NCI-H2196 (cell line): ENCODE data around the gene NPHP3.
"Not testable (repeated sequence)": the region's sequence is repeated elsewhere in the genome, so short reads cannot be mapped to it uniquely, and the experiment has no call there.

Experiments
- DNase-seq: peaks from one replicate; lab custom pipeline; 2025; ENCODE audit not compliant: unreplicated experiment; lab: John Stamatoyannopoulos, UW

Gene NPHP3, protein sequence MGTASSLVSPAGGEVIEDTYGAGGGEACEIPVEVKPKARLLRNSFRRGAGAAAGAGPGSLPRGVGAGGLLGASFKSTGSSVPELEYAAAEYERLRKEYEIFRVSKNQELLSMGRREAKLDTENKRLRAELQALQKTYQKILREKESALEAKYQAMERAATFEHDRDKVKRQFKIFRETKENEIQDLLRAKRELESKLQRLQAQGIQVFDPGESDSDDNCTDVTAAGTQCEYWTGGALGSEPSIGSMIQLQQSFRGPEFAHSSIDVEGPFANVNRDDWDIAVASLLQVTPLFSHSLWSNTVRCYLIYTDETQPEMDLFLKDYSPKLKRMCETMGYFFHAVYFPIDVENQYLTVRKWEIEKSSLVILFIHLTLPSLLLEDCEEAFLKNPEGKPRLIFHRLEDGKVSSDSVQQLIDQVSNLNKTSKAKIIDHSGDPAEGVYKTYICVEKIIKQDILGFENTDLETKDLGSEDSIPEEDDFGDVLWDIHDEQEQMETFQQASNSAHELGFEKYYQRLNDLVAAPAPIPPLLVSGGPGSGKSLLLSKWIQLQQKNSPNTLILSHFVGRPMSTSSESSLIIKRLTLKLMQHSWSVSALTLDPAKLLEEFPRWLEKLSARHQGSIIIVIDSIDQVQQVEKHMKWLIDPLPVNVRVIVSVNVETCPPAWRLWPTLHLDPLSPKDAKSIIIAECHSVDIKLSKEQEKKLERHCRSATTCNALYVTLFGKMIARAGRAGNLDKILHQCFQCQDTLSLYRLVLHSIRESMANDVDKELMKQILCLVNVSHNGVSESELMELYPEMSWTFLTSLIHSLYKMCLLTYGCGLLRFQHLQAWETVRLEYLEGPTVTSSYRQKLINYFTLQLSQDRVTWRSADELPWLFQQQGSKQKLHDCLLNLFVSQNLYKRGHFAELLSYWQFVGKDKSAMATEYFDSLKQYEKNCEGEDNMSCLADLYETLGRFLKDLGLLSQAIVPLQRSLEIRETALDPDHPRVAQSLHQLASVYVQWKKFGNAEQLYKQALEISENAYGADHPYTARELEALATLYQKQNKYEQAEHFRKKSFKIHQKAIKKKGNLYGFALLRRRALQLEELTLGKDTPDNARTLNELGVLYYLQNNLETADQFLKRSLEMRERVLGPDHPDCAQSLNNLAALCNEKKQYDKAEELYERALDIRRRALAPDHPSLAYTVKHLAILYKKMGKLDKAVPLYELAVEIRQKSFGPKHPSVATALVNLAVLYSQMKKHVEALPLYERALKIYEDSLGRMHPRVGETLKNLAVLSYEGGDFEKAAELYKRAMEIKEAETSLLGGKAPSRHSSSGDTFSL (N-terminal part only)

DNA sequence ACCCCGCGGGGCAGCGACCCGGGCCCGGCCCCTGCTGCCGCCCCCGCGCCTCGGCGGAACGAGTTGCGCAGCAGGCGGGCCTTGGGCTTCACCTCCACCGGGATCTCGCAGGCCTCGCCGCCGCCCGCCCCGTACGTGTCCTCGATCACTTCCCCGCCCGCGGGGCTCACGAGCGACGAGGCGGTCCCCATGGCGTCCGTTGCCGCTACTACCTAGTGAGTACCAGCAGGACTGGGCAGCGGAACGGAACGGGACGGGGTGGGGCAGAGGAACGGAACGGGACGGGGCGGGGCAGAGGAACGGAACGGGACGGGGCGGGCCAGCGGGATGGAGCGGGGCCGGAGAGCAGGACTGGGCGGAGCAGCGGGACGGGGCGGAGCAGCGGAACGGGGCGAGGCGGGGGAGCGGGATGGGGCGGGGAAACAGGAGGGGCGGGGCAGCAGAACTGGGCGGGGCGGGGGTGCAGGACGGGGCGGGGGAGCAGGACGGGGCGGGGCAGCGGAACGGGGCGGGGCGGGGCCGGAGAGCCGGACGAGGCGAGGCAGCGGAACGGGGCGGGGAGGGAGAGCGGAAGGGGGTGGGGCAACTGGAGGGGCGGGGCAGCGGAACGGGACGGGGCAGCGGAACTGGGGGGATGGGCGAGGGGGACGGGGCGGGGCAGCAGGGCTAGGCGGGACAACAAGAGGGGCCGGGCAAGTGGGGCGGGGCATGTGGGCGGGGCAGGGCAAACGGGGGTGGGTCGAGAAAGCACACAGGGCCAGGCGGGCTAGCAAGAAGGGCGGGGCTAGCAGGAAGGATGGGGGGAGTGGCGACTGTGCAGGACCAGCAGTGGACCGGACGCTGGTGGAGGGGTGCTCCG, at the start of gene NPHP3:
Gene NPHP3, minus strand, starts transcription at position 245 of the 859 bp plus-strand sequence. Its CDS starts 54 bp downstream, at position 191.
- peak; percentile 95 for DNase-seq

- DNase-seq, result no peak
Measured at GRCh38 chr3:132758740-132759139, 36.5 kb upstream of the NPHP3 start.

- DNase-seq, result no peak
Measured at GRCh38 chr3:132756108-132756650, 34.0 kb upstream of the NPHP3 start.

DNA sequence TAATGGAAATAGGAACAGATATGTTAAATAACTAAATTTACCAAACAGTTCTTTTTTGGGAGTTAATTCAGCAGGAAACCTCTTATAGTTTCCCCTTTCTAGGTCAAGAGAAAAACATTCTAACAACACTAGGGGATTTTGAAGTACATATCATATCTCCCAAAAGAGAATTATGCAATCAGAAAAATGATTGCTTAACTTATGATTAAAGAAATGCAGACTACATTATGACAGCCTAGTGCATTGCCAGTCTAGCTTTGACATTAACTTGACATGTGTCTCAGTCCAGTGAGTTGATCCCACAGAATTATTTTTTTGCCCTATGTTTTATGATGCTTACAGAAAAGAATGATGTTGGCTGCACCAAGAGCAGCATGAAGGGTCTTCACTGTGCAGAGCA, 31.7 kb upstream of the NPHP3 start:
- no peak for DNase-seq

DNA sequence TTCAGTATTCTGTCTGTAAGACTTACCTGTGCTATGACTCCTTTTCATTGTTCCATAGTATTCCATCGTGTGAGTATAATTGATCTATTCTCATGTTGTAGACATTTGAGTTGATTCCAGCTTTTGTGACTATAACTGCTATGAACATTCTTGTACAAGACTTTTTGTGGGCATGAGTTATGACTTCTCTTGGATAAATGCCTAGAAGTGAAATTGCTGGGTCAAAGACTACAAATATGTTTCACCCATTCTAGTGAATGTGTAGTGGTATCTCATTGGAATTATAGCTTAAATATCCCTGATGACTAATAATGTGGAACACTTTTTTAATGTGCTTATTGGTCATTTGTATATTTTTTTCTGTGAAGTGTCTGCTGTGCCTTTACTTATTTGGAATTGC, 27.6 kb upstream of the NPHP3 start:
- no peak for DNase-seq

GRCh38 chr3:132746720-132747119, 24.5 kb upstream of the NPHP3 start:
- DNase-seq, result not testable (repeated sequence)

DNA sequence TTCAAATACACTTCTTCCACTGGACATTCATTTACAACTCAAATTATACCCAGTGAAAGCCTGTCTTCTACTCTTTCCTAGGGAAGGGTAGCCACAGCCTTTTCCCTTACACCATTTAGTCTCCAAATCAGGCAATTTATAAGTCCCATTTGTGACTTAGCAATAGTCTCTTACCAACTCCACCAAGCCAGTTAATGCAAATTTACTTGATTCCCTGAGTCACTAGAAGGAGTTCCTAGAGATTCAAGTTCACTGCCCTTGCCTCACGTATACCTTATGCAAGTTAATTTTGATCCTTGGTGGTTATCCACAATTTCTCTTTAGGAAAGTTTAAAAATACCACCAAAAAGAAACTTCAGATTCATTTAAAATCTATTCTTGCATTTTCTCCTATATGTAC, 16.1 kb upstream of the NPHP3 start:
- no peak for DNase-seq

GRCh38 chr3:132735589-132735988, 13.4 kb upstream of the NPHP3 start:
- DNase-seq, result no peak

GRCh38 chr3:132730891-132731580, 8.8 kb upstream of the NPHP3 start:
- peak; percentile 63 for DNase-seq

GRCh38 chr3:132726341-132726823, 4.2 kb upstream of the NPHP3 start:
- peak; percentile 56 for DNase-seq

DNA sequence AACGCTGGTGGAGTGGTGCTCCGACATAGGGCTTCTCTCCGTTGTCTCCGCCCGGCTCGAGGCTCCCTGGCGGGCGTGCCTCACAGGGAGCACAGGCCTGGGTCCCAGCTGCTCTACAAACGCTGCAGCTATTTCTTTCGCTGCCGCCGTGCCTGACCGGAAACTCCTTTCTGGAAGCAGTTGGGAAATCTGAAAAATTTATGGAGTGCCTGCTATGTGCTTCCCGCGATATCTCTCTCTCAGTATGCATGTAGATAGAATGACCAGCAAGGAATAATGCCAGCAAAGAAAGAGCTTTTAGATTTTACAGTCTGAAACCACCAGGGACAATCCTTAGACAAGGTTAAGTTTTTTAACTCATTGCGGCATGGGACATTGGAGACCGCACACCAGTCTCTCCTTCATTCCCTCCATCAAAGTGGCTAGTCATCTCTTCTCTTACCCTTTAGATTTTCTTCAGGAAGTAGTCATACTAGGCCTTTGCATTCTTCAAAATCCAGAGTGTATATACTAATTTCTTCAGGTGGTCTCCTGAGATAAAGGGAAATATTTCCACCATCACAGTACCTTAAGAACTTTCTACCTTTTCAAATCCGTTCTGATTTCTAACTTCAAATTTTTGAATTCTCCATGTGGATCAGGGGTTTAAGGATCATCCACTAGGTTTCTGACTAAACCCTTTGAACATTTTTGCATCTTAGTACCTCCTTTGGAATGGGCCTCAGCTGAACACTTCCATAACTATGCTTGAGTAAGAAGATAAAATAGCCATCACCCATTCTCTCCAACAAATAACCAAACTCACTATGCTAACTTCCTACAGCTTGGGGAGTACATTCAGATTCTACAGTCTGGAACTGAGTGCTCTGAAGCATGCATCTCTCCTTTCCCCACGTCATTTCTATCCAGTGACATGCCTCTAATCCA, 1.1 kb upstream of the NPHP3 start:
- no peak for DNase-seq

DNA sequence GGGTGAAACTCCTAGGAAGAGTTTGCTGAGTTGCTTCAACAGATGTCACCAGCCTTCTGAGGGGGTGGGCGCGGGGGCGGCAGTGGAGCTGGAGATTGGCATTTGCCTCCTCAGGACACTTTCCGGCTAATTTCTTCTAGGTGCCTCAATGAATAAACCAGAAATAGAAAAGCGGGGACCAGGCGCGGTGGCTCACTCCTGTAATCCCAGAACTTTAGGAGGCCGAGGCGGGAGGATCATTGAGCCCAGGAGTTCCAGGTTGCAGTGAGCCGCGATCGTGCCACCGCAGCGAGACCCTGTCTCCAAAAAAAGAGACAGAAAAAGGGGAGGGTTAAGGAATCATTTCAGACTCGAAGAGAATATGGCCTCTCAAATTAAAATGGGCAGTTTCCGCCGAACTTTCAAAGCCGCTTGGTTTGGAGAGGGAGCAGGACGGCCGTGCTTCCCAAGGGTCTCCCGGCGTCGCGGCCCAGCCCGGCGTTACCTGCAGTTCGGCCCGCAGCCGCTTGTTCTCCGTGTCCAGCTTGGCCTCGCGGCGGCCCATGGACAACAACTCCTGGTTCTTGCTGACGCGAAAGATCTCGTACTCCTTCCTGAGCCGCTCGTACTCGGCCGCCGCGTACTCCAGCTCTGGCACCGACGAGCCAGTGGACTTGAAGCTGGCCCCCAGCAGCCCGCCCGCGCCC, 587 bp downstream of the NPHP3 start:
- DNase-seq, result peak; percentile 76

- no peak for DNase-seq
Measured at GRCh38 chr3:132720228-132720627, 2.0 kb downstream of the NPHP3 start.

DNA sequence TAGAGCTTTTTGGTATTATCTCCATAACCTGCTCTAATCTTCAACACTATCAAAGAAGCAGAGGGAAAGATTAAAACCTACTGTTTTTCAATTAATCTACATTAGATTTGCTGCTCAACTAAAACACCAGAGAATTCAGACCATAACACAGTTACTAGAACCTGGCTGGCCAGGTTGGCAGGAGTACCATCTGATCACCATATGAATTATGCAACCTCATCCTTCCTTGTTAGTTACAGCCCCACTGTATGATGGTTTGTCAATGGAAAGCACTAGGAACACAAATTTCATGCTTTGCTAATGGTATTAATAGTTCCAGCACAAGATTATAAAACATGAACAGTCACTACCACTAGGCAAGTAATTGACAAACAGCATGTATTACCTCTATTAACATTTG, 5.8 kb downstream of the NPHP3 start:
- DNase-seq, result no peak

GRCh38 chr3:132713977-132714727, 8.1 kb downstream of the NPHP3 start:
- no peak for DNase-seq

DNA sequence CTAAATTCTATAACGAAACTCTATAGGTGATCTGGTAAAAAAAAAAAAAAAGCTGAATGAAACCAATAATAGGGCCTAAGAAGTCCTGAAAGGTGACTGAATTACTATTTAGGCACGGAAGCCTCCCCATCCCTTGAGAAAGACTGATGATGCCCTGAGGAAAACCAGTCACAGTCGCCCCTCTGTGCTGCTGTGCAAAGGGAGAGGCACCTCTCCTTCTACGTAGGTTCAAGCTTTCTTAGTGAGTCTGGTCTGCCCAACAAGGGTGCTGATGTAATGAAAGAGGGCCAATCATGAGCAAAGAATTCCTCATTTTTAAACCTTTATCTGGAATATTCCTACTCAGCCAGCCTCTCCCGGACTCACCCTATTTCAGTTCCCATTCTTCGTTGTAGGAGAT, 11.9 kb downstream of the NPHP3 start:
- no peak for DNase-seq

GRCh38 chr3:132709761-132710160, 12.4 kb downstream of the NPHP3 start:
- DNase-seq, result no peak
